HEK293 (cell line): ENCODE measurements around the gene TGOLN2.
"Not testable (repeated sequence)": the region's sequence is repeated elsewhere in the genome, so short reads cannot be mapped to it uniquely, and the experiment has no call there.

Experiments used
- CTCF ChIA-PET: fragments of 350-600 bp; formaldehyde crosslinking; extraction: SDS; loops from one replicate; lab custom pipeline; 2021; ENCODE audit warnings: antibody characterized with exemption; lab: Yijun Ruan, JAX
- POLR2A ChIA-PET: fragments of 300-600 bp; formaldehyde crosslinking; extraction: SDS; loops from one replicate; lab custom pipeline; 2020; ENCODE audit warnings: antibody characterized with exemption, inconsistent platforms; lab: Yijun Ruan, JAX
- H3K27ac ChIP-seq: fragments of 200-500 bp; sonication (Bioruptor generic); 2 replicates; pipeline ENCODE4 v1.5.1; 2014; ENCODE audit warnings: low read depth, low read length, control low read depth, inconsistent platforms; ENCODE audit errors: extremely low read depth
- H3K36me3 ChIP-seq, 2 experiments: fragments of 200-500 bp in 1 of 2; sonication (Bioruptor generic) in 1 of 2; 1 replicate in 1 of 2; 2 replicates in 1 of 2; pipeline ENCODE4 v1.5.1; 2014 to 2017; ENCODE audit warnings: inconsistent platforms in 2 of 2, low read length in 2 of 2; ENCODE audit not compliant: control insufficient read depth in 2 of 2, insufficient read depth in 1 of 2
- H3K4me1 ChIP-seq: fragments of 200-500 bp; sonication (Bioruptor generic); 2 replicates; pipeline ENCODE4 v1.5.1; 2014; ENCODE audit warnings: mild to moderate bottlenecking, low read length, inconsistent platforms; ENCODE audit not compliant: control insufficient read depth, insufficient read depth
- H3K4me3 ChIP-seq: 2 replicates; pipeline ENCODE4 v1.5.1; 2011; ENCODE audit warnings: low read depth, mild to moderate bottlenecking, control low read depth, low read length, moderate library complexity
- H3K9me3 ChIP-seq: fragments of 200-500 bp; sonication (Bioruptor generic); 2 replicates; pipeline ENCODE4 v1.5.1; 2014; ENCODE audit warnings: low read depth, low read length, inconsistent platforms; ENCODE audit not compliant: control insufficient read depth, insufficient read depth
- GLIS1 ChIP-seq: fragments of 450-650 bp; formaldehyde crosslinking; IDR thresholded peaks from 2 replicates; pipeline ENCODE4 v1.5.1; 2016; ENCODE audit warnings: missing biosample characterization, missing genetic modification characterization
- OSR2 ChIP-seq: fragments of 450-650 bp; formaldehyde crosslinking; IDR thresholded peaks from 2 replicates; pipeline ENCODE4 v1.5.1; 2016; ENCODE audit warnings: missing biosample characterization, missing genetic modification characterization
- RBAK ChIP-seq: fragments of 450-650 bp; formaldehyde crosslinking; IDR thresholded peaks from 2 replicates; pipeline ENCODE4 v1.5.1; 2016; ENCODE audit warnings: missing biosample characterization, missing genetic modification characterization
- SCRT2 ChIP-seq: fragments of 450-650 bp; formaldehyde crosslinking; IDR thresholded peaks from 2 replicates; pipeline ENCODE4 v1.5.1; 2016; ENCODE audit warnings: missing biosample characterization, missing genetic modification characterization
- YY1 ChIP-seq: fragments of 450-650 bp; formaldehyde crosslinking; IDR thresholded peaks from 2 replicates; pipeline ENCODE4 v1.5.1; 2018; ENCODE audit warnings: missing biosample characterization, missing genetic modification characterization
- YY2 ChIP-seq: fragments of 450-650 bp; formaldehyde crosslinking; IDR thresholded peaks from 2 replicates; pipeline ENCODE4 v1.5.1; 2016; ENCODE audit warnings: missing biosample characterization, missing genetic modification characterization
- ZBTB48 ChIP-seq: fragments of 450-650 bp; formaldehyde crosslinking; IDR thresholded peaks from 2 replicates; pipeline ENCODE4 v1.5.1; 2016; ENCODE audit warnings: missing biosample characterization, missing genetic modification characterization
- ZBTB7A ChIP-seq: fragments of 450-650 bp; formaldehyde crosslinking; IDR thresholded peaks from 2 replicates; pipeline ENCODE4 v1.5.1; 2016; ENCODE audit warnings: low read depth, missing biosample characterization, missing genetic modification characterization
- ZEB2 ChIP-seq: fragments of 450-650 bp; formaldehyde crosslinking; IDR thresholded peaks from 2 replicates; pipeline ENCODE4 v1.5.1; 2016; ENCODE audit warnings: missing biosample characterization, missing genetic modification characterization
- ZFP41 ChIP-seq: fragments of 450-650 bp; formaldehyde crosslinking; IDR thresholded peaks from 2 replicates; pipeline ENCODE4 v1.5.1; 2016; ENCODE audit warnings: missing biosample characterization, missing genetic modification characterization, borderline replicate concordance
- ZNF121 ChIP-seq: fragments of 450-650 bp; formaldehyde crosslinking; IDR thresholded peaks from 2 replicates; pipeline ENCODE4 v1.5.1; 2016; ENCODE audit warnings: missing biosample characterization, missing genetic modification characterization
- ZNF2 ChIP-seq: fragments of 450-650 bp; formaldehyde crosslinking; IDR thresholded peaks from 2 replicates; pipeline ENCODE4 v1.5.1; 2016; ENCODE audit warnings: missing biosample characterization, missing genetic modification characterization
- ZNF211 ChIP-seq: fragments of 450-650 bp; formaldehyde crosslinking; IDR thresholded peaks from 2 replicates; pipeline ENCODE4 v1.5.1; 2016; ENCODE audit warnings: low read depth, missing biosample characterization, missing genetic modification characterization
- ZNF24 ChIP-seq: fragments of 450-650 bp; formaldehyde crosslinking; IDR thresholded peaks from 2 replicates; pipeline ENCODE4 v1.5.1; 2016; ENCODE audit warnings: missing biosample characterization, missing genetic modification characterization
- ZNF274 ChIP-seq, 2 experiments: fragments of 200-500 bp in 1 of 2; fragments of 450-650 bp in 1 of 2; sonication (Bioruptor generic) in 1 of 2; formaldehyde crosslinking in 1 of 2; IDR thresholded peaks; 2 replicates each; pipeline versions ENCODE4 v1.5.1 to v1.6.1; 2014 to 2016; ENCODE audit warnings: borderline replicate concordance in 1 of 2, inconsistent platforms in 1 of 2, low read length in 1 of 2, missing biosample characterization in 1 of 2, missing genetic modification characterization in 1 of 2
- ZNF311 ChIP-seq: fragments of 450-650 bp; formaldehyde crosslinking; IDR thresholded peaks from 2 replicates; pipeline ENCODE4 v1.5.1; 2017; ENCODE audit warnings: missing biosample characterization, missing genetic modification characterization, borderline replicate concordance
- ZNF335 ChIP-seq: fragments of 450-650 bp; formaldehyde crosslinking; conservative IDR thresholded peaks from 2 replicates; pipeline ENCODE4 v1.5.1; 2016; ENCODE audit warnings: missing biosample characterization, missing genetic modification characterization
- ZNF433 ChIP-seq: fragments of 450-650 bp; formaldehyde crosslinking; IDR thresholded peaks from 2 replicates; pipeline ENCODE4 v1.5.1; 2016; ENCODE audit warnings: missing biosample characterization, missing genetic modification characterization, low read depth
- ZNF529 ChIP-seq: fragments of 450-650 bp; formaldehyde crosslinking; IDR thresholded peaks from 2 replicates; pipeline ENCODE4 v1.5.1; 2017; ENCODE audit warnings: missing genetic modification characterization, missing biosample characterization; ENCODE audit not compliant: insufficient replicate concordance
- ZNF530 ChIP-seq: fragments of 450-650 bp; formaldehyde crosslinking; IDR thresholded peaks from 2 replicates; pipeline ENCODE4 v1.5.1; 2016; ENCODE audit warnings: low read depth, missing biosample characterization, missing genetic modification characterization
- ZNF555 ChIP-seq: fragments of 450-650 bp; formaldehyde crosslinking; conservative IDR thresholded peaks from 2 replicates; pipeline ENCODE4 v1.5.1; 2017; ENCODE audit warnings: missing biosample characterization, mild to moderate bottlenecking, missing genetic modification characterization, inconsistent platforms
- ZNF558 ChIP-seq: fragments of 450-650 bp; formaldehyde crosslinking; IDR thresholded peaks from 2 replicates; pipeline ENCODE4 v1.5.1; 2016; ENCODE audit warnings: missing biosample characterization, missing genetic modification characterization
- TF ChIP-seq, protein P1 (sequence below): fragments of 450-650 bp; formaldehyde crosslinking; IDR thresholded peaks from 2 replicates; pipeline ENCODE4 v1.5.1; 2016; ENCODE audit warnings: missing biosample characterization, missing genetic modification characterization
- TF ChIP-seq, protein P2 (sequence below): fragments of 450-650 bp; formaldehyde crosslinking; IDR thresholded peaks from 2 replicates; pipeline ENCODE4 v1.5.1; 2017; ENCODE audit warnings: missing biosample characterization, missing genetic modification characterization

The TGOLN2 gene

DNA sequence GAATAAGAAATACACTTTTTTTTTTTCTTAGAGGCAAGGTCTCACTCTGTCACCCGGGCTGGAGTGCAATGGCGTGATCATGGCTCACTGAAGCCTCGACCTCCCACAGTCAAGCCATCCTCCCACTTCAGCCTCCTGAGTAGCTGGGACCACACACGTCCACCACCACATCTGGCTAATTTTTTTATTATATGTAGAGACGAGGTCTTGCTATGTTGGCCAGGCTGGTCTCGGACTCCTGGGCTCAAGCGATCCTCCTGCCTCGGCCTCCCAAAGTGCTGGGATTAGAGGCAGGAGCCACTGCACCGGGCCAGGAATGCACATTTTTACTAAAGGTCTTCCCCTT, 2.4 kb downstream of the TGOLN2 start:
- Histone ChIP-seq H3K36me3 (peaks cover 40 to 64% of the 10 kb centered on the region in 2 experiments), H3K27ac (no peak overlapping the region), H3K9me3 (no peaks in the 10 kb centered on the region), H3K4me3 (peak overlapping the region; percentile 85), H3K4me1 (no peaks in the 10 kb centered on the region)
- ChIA-PET POLR2A (interaction anchor here (1.4 kb wide), 1 partner anchor 24 kb away, joined by 4 read pairs; no protein-coding TSS in a partner anchor), CTCF (interaction anchor here (0.7 to 2.0 kb wide), 5 partner anchors 25 to 226 kb away, joined by 3 to 11 read pairs (median 4); no protein-coding TSS in a partner anchor)
- no peak for TF ChIP-seq ZNF529
- TF ChIP-seq GLIS1 (tag by site-specific recombination), result 0 out of 2 replicates have a peak, but pooled peaks have one; percentile 17
- no peak for TF ChIP-seq YY1
- TF ChIP-seq ZNF2 (tag by site-specific recombination), result no peak
- TF ChIP-seq ZNF121, result peak; percentile 48; the same call in 1 of the 2 replicates

DNA sequence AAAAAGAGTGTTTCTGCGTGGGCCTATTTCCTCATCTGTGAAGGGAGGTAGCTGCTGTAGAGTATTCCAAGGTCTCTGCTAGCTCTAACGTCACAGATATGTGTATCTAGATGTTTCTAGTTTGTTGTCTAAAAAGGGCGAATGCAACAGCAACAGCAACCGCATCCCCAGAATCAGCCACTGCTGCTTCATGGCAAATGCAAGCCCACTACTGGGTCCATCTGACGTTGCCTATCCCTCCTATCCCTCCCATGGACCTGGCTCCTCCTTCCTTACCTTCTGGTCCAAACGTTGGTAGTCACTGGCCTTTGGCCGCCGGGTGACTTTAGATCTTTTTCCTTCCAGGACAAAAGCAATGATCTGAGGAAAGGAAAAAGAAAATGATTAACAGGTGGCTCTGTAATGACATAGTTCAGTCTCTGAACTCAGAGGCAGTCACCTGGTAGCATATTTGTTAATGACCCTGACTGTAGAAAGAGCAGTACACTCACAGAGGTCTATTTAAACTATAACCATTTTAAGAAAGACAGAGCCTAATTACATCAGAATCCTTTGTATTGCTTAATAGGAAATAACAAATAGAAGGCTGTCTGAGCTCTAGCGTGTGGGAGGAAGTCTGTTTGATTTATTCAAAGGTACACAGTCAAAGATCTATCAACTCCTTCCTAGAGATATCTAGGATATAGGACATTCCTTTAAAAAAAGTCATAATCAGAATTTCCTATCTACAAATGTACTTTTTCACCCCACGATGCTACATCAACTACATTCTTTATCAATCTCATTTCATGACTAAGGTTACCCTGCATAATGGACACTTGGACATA, 2.9 kb downstream of the TGOLN2 start:
- no peak overlapping the region for H3K27ac ChIP-seq
- CTCF ChIA-PET, result interaction anchor here (0.6 to 1.9 kb wide), 5 partner anchors 24 to 227 kb away, joined by 3 to 6 read pairs (median 3); no protein-coding TSS in a partner anchor
- TF ChIP-seq ZNF433 (tag by site-specific recombination) (no peak), ZNF555 (no peak), SCRT2 (tag by site-specific recombination) (peak; percentile 87)
- peak overlapping the region; percentile 85 for H3K4me3 ChIP-seq
- POLR2A ChIA-PET, result interaction anchor here (0.6 to 1.4 kb wide), 3 partner anchors 13 to 24 kb away, joined by 3 to 4 read pairs (median 4); no protein-coding TSS in a partner anchor
- peaks cover 43 to 70% of the 10 kb centered on the region in 2 experiments for H3K36me3 ChIP-seq
- H3K9me3 ChIP-seq, result no peaks in the 10 kb centered on the region
- no peaks in the 10 kb centered on the region for H3K4me1 ChIP-seq

DNA sequence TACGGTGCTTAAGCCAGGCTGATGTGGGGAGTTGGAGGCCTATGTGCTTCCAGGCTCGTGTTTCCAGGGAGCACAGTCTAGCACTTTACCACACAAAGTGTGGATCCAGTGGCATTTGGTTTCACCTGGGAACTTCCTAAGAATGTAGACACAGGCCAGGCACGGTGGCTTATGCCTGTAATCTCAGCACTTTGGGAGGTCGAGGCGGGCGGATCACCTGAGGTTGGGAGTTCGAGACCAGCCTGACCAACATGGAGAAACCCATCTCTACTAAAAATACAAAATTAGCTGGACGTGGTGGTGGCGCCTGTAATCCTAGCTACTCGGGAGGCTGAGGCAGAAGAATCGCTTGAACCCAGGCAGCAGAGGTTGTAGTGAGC, 3.8 kb downstream of the TGOLN2 start:
- CTCF ChIA-PET, result interaction anchor here (0.6 to 1.6 kb wide), 2 partner anchors 23 to 27 kb away, joined by 3 to 6 read pairs; no protein-coding TSS in a partner anchor
- H3K36me3 ChIP-seq, result peaks cover 46 to 77% of the 10 kb centered on the region in 2 experiments
- H3K9me3 ChIP-seq, H3K4me1 ChIP-seq, H3K4me3 ChIP-seq, H3K27ac ChIP-seq, POLR2A ChIA-PET: not testable (repeated sequence)

DNA sequence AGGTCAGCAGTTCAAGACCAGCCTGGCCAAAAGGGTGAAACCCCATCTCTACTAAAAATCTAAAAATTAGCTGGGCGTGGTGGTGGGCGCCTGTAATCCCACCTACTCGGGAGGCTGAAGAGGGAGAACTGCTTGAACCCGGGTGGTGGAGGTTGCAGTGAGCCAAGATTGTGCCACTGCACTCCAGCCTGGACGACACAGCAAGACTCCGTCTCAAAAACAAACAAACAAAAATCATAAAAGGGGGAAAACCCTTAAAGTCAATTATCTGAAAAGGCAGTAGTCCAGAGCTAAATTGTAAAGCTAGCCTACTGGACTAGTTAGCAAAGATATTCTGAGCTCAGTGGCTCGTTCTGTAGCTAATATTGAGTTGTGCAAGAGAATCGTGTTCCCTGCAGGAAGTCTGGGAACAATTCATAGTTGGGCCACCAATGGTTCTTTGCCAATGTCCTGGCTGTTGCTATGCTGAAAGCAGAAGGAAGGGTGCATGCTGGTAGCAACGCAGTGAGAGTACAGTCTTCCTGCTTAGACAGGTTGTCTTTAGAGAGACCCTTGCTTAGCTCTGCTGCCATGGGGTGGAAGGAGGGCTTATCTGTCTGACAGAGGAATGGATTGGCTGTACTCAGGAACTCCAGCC, 4.3 kb downstream of the TGOLN2 start:
- no peaks in the 10 kb centered on the region for H3K4me1 ChIP-seq
- no peaks in the 10 kb centered on the region for H3K9me3 ChIP-seq
- CTCF ChIA-PET, result interaction anchor here (0.6 to 1.6 kb wide), 2 partner anchors 23 to 329 kb away, joined by 3 to 6 read pairs; no protein-coding TSS in a partner anchor
- H3K4me3 ChIP-seq, result no peak overlapping the region
- POLR2A ChIA-PET, result interaction anchor here (1.9 kb wide), 1 partner anchor 14 kb away, joined by 4 read pairs; no protein-coding TSS in a partner anchor
- no peak overlapping the region for H3K27ac ChIP-seq
- peaks cover 46 to 82% of the 10 kb centered on the region in 2 experiments for H3K36me3 ChIP-seq
- TF ChIP-seq ZNF311, result no peak
- TF ChIP-seq ZNF558 (tag by site-specific recombination), result no peak
- TF ChIP-seq ZBTB7A (tag by site-specific recombination), result no peak
- no peak for TF ChIP-seq ZNF530 (tag by site-specific recombination)
- no peak for TF ChIP-seq ZFP41
- TF ChIP-seq, protein P1, sequence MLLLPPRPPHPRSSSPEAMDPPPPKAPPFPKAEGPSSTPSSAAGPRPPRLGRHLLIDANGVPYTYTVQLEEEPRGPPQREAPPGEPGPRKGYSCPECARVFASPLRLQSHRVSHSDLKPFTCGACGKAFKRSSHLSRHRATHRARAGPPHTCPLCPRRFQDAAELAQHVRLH (tag by site-specific recombination), result no peak
- no peak for TF ChIP-seq RBAK
- TF ChIP-seq ZNF555, result no peak
- no peak for TF ChIP-seq ZBTB48 (tag by site-specific recombination)
- TF ChIP-seq ZNF274 (IDR thresholded peaks at IDR 0.05; ENCODE audit: low read length), result no peak
- TF ChIP-seq ZNF274 (tag by site-specific recombination; IDR thresholded peaks at IDR 0.05; ENCODE audit: borderline replicate concordance), result no peak
- TF ChIP-seq ZNF335 (tag by site-specific recombination), result no peak
- TF ChIP-seq ZNF24 (tag by site-specific recombination), result no peak
- no peak for TF ChIP-seq YY2 (tag by site-specific recombination)
- no peak for TF ChIP-seq ZNF211
- TF ChIP-seq ZEB2 (tag by site-specific recombination), result no peak
- no peak for TF ChIP-seq OSR2 (tag by site-specific recombination)
- TF ChIP-seq, protein P2, sequence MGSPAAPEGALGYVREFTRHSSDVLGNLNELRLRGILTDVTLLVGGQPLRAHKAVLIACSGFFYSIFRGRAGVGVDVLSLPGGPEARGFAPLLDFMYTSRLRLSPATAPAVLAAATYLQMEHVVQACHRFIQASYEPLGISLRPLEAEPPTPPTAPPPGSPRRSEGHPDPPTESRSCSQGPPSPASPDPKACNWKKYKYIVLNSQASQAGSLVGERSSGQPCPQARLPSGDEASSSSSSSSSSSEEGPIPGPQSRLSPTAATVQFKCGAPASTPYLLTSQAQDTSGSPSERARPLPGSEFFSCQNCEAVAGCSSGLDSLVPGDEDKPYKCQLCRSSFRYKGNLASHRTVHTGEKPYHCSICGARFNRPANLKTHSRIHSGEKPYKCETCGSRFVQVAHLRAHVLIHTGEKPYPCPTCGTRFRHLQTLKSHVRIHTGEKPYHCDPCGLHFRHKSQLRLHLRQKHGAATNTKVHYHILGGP (tag by site-specific recombination), result no peak
